Retinal pigment epithelial cell (primary cell): Measurements from ENCODE around the gene ENDOV.

Experiments
- DNase-seq: peaks from one replicate; pipeline ENCODE4 v3.0.0-alpha.2; 2010; ENCODE audit warnings: low read depth
- H3K4me3 ChIP-seq: 2 replicates; pipeline ENCODE4 v1.5.1; 2011; ENCODE audit warnings: mild to moderate bottlenecking, low read length, control low read depth, moderate library complexity
- CTCF ChIP-seq: conservative IDR thresholded peaks from 2 replicates; pipeline ENCODE4 v1.5.1; 2011; ENCODE audit warnings: low read depth, low read length, control low read depth, inconsistent platforms

The ENDOV gene

GRCh38 chr17:80382446-80382845 is 32.5 kb upstream of the ENDOV start:
- no peak for DNase-seq
- H3K4me3 ChIP-seq: no peak overlapping the region
- TF ChIP-seq CTCF: no peak

GRCh38 chr17:80382956-80383355 is 32.0 kb upstream of the ENDOV start:
- H3K4me3 ChIP-seq: no peak overlapping the region
- no peak for DNase-seq
- no peak for TF ChIP-seq CTCF

GRCh38 chr17:80384078-80384960 is 30.6 kb upstream of the ENDOV start:
- no peak overlapping the region for H3K4me3 ChIP-seq
- DNase-seq: no peak
- no peak for TF ChIP-seq CTCF

GRCh38 chr17:80385046-80385445 is 29.9 kb upstream of the ENDOV start:
- no peak for DNase-seq
- no peak overlapping the region for H3K4me3 ChIP-seq
- no peak for TF ChIP-seq CTCF

- no peak overlapping the region for H3K4me3 ChIP-seq
- no peak for DNase-seq
- TF ChIP-seq CTCF: no peak
Measured at GRCh38 chr17:80386341-80386740, 28.6 kb upstream of the ENDOV start.

- no peak for DNase-seq
- TF ChIP-seq CTCF: no peak
- no peak overlapping the region for H3K4me3 ChIP-seq
Measured at GRCh38 chr17:80387071-80387470, 27.9 kb upstream of the ENDOV start.

- TF ChIP-seq CTCF: no peak
- no peak overlapping the region for H3K4me3 ChIP-seq
- no peak for DNase-seq
Measured at GRCh38 chr17:80388175-80388574, 26.8 kb upstream of the ENDOV start.
